Breast epithelium (tissue), 4 donors: ENCODE measurements around the gene TIGD3. TPM values are rescaled to one million over a fixed set of nuclear protein-coding genes. Genes with fewer than 3 reads are reported as not detected.

Experiments used
- DNase-seq, 2 donors: peaks; one replicate each; pipeline ENCODE4 v3.0.0-alpha.2; 2019; ENCODE audit warnings: low spot score in 2 of 2
- H3K27ac ChIP-seq, 2 donors: fragments of 200-600 bp; sonication (generic) in 1 of 2; one replicate each; pipeline ENCODE4 v1.5.1; 2016 to 2019; ENCODE audit warnings: mild to moderate bottlenecking in 1 of 2
- H3K27me3 ChIP-seq, 2 donors: fragments of 200-600 bp; sonication (generic) in 1 of 2; one replicate each; pipeline versions ENCODE4 v1.5.1 to v1.6.0; 2017 to 2019; ENCODE audit warnings: control low read depth in 1 of 2, mild to moderate bottlenecking in 1 of 2
- H3K36me3 ChIP-seq: fragments of 200-600 bp; one replicate; pipeline ENCODE4 v1.5.1; 2019
- H3K4me1 ChIP-seq, 2 donors: fragments of 200-600 bp; sonication (generic); one replicate each; pipeline ENCODE4 v1.5.1; 2016 to 2019; ENCODE audit warnings: control low read depth in 1 of 2
- H3K4me3 ChIP-seq, 3 donors: fragments of 200-600 bp; sonication (generic); 1 replicate in 2 of 3; 2 replicates in 1 of 3; pipeline ENCODE4 v1.5.1; 2016 to 2019; ENCODE audit warnings: mild to moderate bottlenecking in 3 of 3, moderate library complexity in 2 of 3
- H3K9me3 ChIP-seq, 2 donors: fragments of 200-600 bp; sonication (generic) in 1 of 2; one replicate each; pipeline ENCODE4 v1.5.1; 2016 to 2019; ENCODE audit warnings: control low read depth in 1 of 2
- POLR2A ChIP-seq: fragments of 450-650 bp; IDR thresholded peaks from one replicate; pipeline ENCODE4 v1.6.1; 2016; ENCODE audit warnings: antibody characterized with exemption, mild to moderate bottlenecking, moderate library complexity
- POLR2AphosphoS5 ChIP-seq, 3 donors: sonication (generic); formaldehyde crosslinking; IDR thresholded peaks; one replicate each; pipeline ENCODE4 v1.6.1; 2017; ENCODE audit warnings: antibody characterized with exemption in 3 of 3
- intact Hi-C: fragments of 100-400 bp; cut with DNase I; formaldehyde crosslinking; loops from one replicate; pipeline ENCODE4 v1.15.1; 2023; ENCODE audit warnings: low total_unique reads
- total RNA-seq, 3 donors: library from RNA; depleted of rRNA; stranded (reverse); fragments of >200 nt; gene quantifications; one replicate each; pipeline ENCODE4 v1.1.0, GENCODE V29; 2016
- TF ChIP-seq, protein P1 (sequence below), 3 donors: fragments of 450-650 bp; IDR thresholded peaks; one replicate each; pipeline ENCODE4 v1.5.1; 2016 to 2017; ENCODE audit warnings: antibody characterized with exemption in 3 of 3, mild to moderate bottlenecking in 3 of 3, moderate library complexity in 3 of 3

Gene TIGD3
- total RNA-seq, 3 donors from 2014 or later, result 0.29 to 1.3 TPM; not detected in 1

DNA sequence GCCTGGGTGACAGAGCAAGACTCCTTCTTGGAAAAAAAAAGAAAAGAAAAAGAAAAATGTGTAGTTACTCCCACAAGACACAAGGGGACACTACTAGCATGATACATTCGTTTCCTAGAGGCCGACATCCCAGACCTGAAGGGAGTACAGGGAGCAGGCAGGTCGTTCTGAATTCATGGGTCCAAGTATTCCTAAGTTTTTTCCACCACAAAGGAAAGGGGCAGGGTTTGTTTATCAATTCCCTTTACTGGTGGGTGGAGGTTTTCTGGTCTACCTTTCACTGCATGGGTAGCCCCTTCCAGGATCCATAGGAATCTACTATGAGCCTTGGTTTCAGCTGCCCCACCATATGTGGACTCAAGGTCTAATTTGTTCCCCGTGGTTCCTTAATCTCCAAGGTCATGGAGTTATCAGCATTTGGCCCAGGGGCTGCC is 11.8 kb downstream of the TIGD3 start:
- Histone ChIP-seq H3K36me3 (no peaks in the 10 kb centered on the region), H3K27me3 (no peaks in the 10 kb centered on the region), H3K27ac (no peak overlapping the region), H3K9me3 (no peaks in the 10 kb centered on the region), H3K4me1 (no peaks in the 10 kb centered on the region), H3K4me3 (no peak overlapping the region)
- intact Hi-C loops, result no loop called here
- DNase-seq, result peak in 1 of 2 donors; percentile 41
- TF ChIP-seq POLR2AphosphoS5 (IDR thresholded peaks at IDR 0.05) (peak in 1 of 3 donors; percentile 41), POLR2A (no peak)
- TF ChIP-seq, protein P1, sequence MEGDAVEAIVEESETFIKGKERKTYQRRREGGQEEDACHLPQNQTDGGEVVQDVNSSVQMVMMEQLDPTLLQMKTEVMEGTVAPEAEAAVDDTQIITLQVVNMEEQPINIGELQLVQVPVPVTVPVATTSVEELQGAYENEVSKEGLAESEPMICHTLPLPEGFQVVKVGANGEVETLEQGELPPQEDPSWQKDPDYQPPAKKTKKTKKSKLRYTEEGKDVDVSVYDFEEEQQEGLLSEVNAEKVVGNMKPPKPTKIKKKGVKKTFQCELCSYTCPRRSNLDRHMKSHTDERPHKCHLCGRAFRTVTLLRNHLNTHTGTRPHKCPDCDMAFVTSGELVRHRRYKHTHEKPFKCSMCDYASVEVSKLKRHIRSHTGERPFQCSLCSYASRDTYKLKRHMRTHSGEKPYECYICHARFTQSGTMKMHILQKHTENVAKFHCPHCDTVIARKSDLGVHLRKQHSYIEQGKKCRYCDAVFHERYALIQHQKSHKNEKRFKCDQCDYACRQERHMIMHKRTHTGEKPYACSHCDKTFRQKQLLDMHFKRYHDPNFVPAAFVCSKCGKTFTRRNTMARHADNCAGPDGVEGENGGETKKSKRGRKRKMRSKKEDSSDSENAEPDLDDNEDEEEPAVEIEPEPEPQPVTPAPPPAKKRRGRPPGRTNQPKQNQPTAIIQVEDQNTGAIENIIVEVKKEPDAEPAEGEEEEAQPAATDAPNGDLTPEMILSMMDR (IDR thresholded peaks at IDR 0.05), result peak; percentile 80 to 95 (median 88)

DNA sequence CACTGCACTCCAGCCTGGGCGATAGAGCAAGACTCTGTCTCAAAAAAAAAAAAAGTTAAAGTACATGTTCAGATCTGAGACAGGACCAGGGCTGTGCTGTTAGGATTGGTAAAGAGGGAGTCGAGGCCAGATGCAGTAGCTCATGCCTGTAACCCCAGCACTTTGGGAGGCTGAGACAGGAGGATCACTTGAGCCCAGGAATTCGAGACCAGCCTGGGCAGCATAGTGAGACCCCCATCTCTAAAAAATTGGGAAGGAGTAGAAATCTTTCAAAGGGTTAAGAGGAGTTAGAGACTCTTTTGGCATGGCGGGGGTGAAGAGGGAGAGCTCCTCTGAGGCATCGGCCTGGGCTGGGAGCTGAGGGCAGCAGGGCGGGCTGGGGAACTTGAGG is 16.1 kb downstream of the TIGD3 start:
- Histone ChIP-seq H3K4me1 (no peaks in the 10 kb centered on the region), H3K27ac (no peak overlapping the region), H3K36me3 (no peaks in the 10 kb centered on the region), H3K4me3 (no peak overlapping the region), H3K9me3 (no peaks in the 10 kb centered on the region), H3K27me3 (no peaks in the 10 kb centered on the region)
- intact Hi-C loops, result no loop called here
- no peak for DNase-seq
- TF ChIP-seq POLR2AphosphoS5 (IDR thresholded peaks at IDR 0.05), result no peak
- no peak for TF ChIP-seq POLR2A
- TF ChIP-seq, protein P1 (IDR thresholded peaks at IDR 0.05), result no peak

DNA sequence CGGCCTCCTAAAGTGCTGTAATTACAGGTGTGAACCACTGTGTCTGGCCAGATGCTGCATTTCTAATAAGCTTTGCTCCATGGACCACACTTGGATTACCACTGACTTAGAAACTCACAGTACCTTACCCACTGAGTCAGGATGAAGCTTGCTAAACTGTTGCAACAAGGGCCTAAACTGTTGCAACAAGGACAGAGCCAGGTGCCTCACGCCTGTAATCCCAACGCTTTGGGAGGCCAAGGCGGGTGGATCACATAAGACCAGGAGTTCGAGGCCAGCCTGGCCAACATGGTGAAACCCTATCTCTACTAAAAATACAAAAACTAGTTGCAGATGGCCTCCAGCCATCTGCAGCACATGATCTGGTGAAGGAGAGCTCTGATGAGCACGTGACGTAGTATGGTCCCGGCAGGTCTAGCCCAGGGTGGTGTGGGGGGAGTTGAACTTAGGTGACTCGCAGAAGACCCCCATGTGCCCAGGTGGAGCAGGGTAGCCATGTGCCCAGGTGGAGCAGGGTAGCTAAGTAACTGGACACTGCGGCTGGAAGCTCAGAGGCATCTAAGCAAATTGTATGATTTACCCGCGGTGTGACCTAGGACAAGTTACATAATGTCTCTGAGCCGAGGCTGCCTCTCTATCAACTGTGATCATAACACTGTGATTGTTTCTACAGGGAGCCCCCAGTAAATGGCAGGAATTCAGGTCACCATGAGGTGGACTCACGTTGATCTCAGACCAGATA is 19.5 kb downstream of the TIGD3 start:
- H3K4me1 ChIP-seq, result no peaks in the 10 kb centered on the region
- H3K9me3 ChIP-seq, result no peaks in the 10 kb centered on the region
- intact Hi-C loops, result no loop called here
- H3K27me3 ChIP-seq, result no peaks in the 10 kb centered on the region
- H3K27ac ChIP-seq, result no peak overlapping the region
- H3K36me3 ChIP-seq, result no peaks in the 10 kb centered on the region
- H3K4me3 ChIP-seq, result no peak overlapping the region
- DNase-seq, result no peak
- TF ChIP-seq POLR2AphosphoS5 (IDR thresholded peaks at IDR 0.05), result no peak

DNA sequence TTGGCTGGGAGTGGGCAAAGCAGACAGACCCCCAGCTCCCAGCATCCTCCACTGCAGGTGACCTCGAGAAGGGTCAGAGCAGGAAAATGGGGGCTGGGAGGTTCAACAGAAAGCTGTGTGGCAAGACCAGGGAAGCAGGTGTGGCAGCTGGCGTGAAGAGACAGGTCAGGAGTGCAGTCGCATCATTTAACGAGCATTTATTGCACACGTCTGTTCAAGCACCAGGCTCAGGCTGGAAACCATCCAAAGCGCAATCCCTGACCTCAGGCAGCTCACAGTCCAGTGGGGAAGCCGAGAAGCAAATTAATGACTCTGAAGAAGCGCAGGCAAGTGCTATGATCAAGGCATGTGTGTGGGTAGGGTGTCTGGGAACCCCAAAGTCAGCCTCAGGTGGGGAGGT is 20.5 kb downstream of the TIGD3 start:
- no peak overlapping the region for H3K27ac ChIP-seq
- H3K4me3 ChIP-seq, result no peak overlapping the region
- no peaks in the 10 kb centered on the region for H3K4me1 ChIP-seq
- TF ChIP-seq, protein P1 (IDR thresholded peaks at IDR 0.05), result no peak
- TF ChIP-seq POLR2A (no peak), POLR2AphosphoS5 (IDR thresholded peaks at IDR 0.05) (no peak)
- DNase-seq, result no peak
- H3K27me3 ChIP-seq, result no peaks in the 10 kb centered on the region
- no peaks in the 10 kb centered on the region for H3K9me3 ChIP-seq
- no peaks in the 10 kb centered on the region for H3K36me3 ChIP-seq
- intact Hi-C loops, result no loop called here

DNA sequence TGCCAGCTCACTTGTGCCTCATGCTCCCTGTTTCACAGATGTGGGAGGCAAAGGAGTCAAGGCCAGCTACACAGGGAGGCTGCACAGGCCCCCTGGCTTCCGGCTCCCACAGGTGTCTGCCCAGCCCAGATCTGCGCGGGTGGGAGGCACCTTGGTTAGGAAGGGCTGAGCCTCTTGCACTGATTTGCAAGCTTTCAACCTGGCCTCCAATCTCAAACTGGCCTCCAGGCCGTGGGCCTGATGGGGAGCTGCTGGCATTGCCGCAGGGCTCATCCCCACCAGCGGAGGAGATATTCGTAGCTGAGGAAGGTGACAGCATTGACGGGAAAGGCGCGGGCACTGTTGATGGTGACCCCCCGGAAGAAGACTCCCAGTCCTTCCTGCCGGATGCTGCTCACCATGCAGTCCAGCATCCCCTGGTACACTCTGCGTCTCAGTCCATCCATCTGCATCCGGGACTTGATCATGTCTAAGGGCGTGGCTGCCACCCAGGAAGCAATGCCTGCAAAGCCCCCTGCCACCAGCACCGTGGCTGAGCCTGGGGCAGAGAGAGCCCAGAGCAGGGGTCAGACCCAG is 21.7 kb downstream of the TIGD3 start:
- Histone ChIP-seq H3K9me3 (no peaks in the 10 kb centered on the region), H3K36me3 (no peaks in the 10 kb centered on the region), H3K27ac (no peak overlapping the region), H3K4me3 (no peak overlapping the region), H3K4me1 (peaks cover 0 to 6% of the 10 kb centered on the region in 2 donors), H3K27me3 (no peaks in the 10 kb centered on the region)
- intact Hi-C loops, result no loop called here
- TF ChIP-seq, protein P1 (IDR thresholded peaks at IDR 0.05), result no peak
- DNase-seq, result no peak
